Measurements from ENCODE around the gene C9.
"Not testable (repeated sequence)": the region's sequence is repeated elsewhere in the genome, so short reads cannot be mapped to it uniquely, and the experiment has no call there.

C9 gene

DNA sequence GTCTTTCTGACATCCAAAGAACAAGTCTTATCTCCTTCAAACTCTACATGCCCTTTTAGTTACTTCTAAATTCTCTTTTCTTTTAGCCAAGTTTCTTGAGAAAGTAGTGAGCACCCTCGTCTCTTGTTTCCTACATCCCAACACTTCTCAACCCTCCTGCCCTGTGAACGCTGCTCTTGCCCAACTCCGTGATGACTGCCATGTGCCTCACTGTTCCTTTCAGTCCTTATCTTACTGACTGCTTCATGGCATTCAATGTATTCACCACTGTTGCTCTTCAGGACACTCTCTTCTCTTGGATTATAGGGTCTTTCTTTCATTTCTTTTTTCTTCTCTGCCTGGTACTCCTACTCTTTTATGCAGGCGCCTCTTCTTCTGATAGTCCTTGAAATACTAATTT, 14.8 kb downstream of the C9 start:
- Mint-ChIP-seq H3K27me3 (ENCODE audit: low read depth) (no peaks in the 10 kb centered on the region), H3K27ac (no peak overlapping the region), H3K36me3 (ENCODE audit: low read depth) (no peaks in the 10 kb centered on the region), H3K9me3 (peaks cover 24% of the 10 kb centered on the region), H3K4me1 (peaks cover 11% of the 10 kb centered on the region), H3K4me3 (no peak overlapping the region)
- TF ChIP-seq, protein P1, sequence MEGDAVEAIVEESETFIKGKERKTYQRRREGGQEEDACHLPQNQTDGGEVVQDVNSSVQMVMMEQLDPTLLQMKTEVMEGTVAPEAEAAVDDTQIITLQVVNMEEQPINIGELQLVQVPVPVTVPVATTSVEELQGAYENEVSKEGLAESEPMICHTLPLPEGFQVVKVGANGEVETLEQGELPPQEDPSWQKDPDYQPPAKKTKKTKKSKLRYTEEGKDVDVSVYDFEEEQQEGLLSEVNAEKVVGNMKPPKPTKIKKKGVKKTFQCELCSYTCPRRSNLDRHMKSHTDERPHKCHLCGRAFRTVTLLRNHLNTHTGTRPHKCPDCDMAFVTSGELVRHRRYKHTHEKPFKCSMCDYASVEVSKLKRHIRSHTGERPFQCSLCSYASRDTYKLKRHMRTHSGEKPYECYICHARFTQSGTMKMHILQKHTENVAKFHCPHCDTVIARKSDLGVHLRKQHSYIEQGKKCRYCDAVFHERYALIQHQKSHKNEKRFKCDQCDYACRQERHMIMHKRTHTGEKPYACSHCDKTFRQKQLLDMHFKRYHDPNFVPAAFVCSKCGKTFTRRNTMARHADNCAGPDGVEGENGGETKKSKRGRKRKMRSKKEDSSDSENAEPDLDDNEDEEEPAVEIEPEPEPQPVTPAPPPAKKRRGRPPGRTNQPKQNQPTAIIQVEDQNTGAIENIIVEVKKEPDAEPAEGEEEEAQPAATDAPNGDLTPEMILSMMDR (IDR thresholded peaks at IDR 0.05; ENCODE audit: unreplicated experiment in 3 of 3), result no peak

DNA sequence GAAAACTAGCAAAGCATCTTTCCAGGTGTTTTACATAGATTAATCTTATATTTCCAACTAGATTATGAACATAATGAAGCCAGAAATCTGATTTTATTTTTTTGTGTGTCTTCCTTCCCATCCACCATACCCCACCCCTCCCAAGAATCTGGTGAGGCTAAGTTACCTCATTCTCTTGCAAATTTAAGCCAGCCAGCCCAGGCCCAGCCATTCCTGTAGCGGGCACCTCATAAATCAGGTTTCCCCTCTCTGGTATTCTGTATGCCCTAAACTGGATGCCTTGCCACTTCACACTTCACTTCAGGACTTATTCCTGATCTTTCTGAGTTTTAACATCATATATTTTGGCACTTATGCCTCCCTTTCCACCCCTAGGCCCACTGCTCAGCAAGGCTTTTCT, 21.8 kb downstream of the C9 start:
- Mint-ChIP-seq H3K9me3 (peaks cover 6% of the 10 kb centered on the region), H3K4me3 (no peak overlapping the region), H3K36me3 (ENCODE audit: low read depth) (no peaks in the 10 kb centered on the region), H3K27me3 (ENCODE audit: low read depth) (peaks cover 3% of the 10 kb centered on the region), H3K4me1 (no peaks in the 10 kb centered on the region), H3K27ac (no peak overlapping the region)
- TF ChIP-seq, protein P1 (IDR thresholded peaks at IDR 0.05; ENCODE audit: unreplicated experiment in 3 of 3), result no peak

DNA sequence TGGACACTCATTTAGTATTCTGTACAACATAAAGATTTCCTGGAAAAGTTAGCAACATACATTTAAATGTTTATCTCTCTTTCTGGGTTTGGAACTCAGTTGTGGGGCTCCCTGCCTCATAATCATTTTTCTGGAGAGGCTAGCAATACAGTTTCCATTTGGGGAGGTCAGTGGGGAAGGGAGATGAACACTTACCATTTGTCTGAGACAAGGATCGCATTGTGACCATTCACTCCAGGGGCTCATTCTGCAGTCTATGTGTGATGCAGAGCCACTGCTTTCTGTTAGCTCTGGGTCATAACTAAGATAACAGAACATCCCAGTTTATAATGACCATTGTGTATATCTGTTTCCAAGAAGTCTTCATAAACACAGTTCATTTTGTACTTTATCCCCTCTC, 22.4 kb downstream of the C9 start:
- Mint-ChIP-seq H3K4me3 (no peak overlapping the region), H3K27ac (no peak overlapping the region), H3K27me3 (ENCODE audit: low read depth) (peaks cover 3% of the 10 kb centered on the region), H3K4me1 (peaks cover 5% of the 10 kb centered on the region), H3K36me3 (ENCODE audit: low read depth) (no peaks in the 10 kb centered on the region), H3K9me3 (peaks cover 6% of the 10 kb centered on the region)
- TF ChIP-seq, protein P1 (IDR thresholded peaks at IDR 0.05; ENCODE audit: unreplicated experiment in 3 of 3), result no peak

DNA sequence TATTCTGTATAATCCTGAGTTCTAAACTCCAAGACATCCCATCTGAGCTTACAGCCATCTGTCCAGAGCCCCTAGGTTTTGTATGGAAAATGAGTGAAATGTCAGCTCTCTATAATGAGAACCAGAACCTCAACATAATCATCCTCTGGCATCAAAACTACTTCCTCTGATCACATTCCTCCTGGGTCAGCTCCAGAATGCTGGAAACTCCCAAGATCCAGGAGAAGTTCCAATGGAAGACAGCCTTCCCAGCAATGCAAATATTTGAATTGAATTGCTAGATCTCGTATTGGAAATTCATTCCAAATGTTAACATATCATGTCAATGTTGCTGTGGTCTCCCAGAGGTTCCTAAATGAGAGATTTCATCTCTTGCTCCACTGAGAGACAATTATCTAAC, 23.8 kb downstream of the C9 start:
- no peaks in the 10 kb centered on the region for H3K36me3 Mint-ChIP-seq (ENCODE audit: low read depth)
- TF ChIP-seq, protein P1 (IDR thresholded peaks at IDR 0.05; ENCODE audit: unreplicated experiment in 3 of 3), result no peak
- peaks cover 3% of the 10 kb centered on the region for H3K27me3 Mint-ChIP-seq (ENCODE audit: low read depth)
- peaks cover 3% of the 10 kb centered on the region for H3K9me3 Mint-ChIP-seq
- H3K4me1 Mint-ChIP-seq, result peaks cover 6% of the 10 kb centered on the region
- H3K4me3 Mint-ChIP-seq, result no peak overlapping the region
- H3K27ac Mint-ChIP-seq, result no peak overlapping the region

DNA sequence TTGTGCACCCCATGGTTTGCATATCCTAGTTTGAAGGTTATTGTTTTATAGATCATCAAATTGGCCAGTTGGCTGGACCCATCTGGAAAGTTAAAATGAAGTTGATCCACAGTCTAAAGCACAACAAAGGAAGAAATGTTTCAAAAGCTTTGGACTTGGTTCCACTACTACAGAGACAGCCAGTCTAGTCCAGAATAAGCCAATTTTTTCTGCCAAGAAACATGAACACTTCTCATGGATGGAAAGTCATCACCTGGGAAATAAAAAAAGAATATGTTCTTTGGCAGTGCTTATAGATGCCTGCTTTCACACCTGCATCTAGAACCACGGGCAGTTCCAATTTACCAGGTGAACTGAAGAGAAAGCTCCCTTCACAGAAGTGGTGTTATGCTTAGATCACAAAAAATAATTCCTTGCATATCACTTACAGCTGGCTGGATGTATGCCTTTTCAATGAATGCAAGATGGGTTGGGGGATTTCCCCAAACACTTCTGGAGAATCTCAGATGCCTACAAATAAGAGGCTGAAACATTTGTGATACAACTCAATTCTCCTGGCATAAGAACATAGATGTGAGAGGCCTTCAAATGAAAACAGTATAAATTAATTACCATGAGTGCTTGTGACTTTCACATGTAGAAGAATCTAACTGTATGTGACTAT, 26.9 kb downstream of the C9 start:
- H3K4me1 Mint-ChIP-seq, result peaks cover 10% of the 10 kb centered on the region
- H3K27me3 Mint-ChIP-seq (ENCODE audit: low read depth), result peaks cover 3% of the 10 kb centered on the region
- TF ChIP-seq, protein P1 (IDR thresholded peaks at IDR 0.05; ENCODE audit: unreplicated experiment in 3 of 3), result no peak
- H3K9me3 Mint-ChIP-seq, result peaks cover 4% of the 10 kb centered on the region
- peak overlapping the region in 1 of 3 experiments; percentile 23 for H3K27ac Mint-ChIP-seq
- H3K4me3 Mint-ChIP-seq, result no peak overlapping the region
- no peaks in the 10 kb centered on the region for H3K36me3 Mint-ChIP-seq (ENCODE audit: low read depth)

DNA sequence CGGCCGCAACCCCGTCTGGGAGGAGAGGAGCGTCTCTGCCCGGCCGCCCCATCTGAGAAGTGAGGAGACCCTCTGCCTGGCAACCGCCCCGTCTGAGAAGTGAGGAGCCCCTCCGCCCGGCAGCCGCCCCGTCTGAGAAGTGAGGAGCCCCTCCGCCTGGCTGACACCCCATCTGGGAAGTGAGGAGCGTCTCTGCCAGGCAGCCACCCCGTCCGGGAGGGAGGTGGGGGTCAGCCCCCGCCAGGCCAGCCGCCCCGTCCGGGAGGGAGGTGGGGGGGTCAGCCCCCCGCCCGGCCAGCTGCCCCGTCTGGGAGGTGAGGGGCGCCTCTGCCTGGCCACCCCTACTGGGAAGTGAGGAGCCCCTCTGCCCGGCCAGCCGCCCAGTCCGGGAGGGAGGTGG, 30.0 kb downstream of the C9 start:
- H3K27ac Mint-ChIP-seq, result not testable (repeated sequence)

More for the DNA sequence above, 30.0 kb downstream of the C9 start:
- not testable (repeated sequence) for H3K4me3 Mint-ChIP-seq; H3K27me3 Mint-ChIP-seq (ENCODE audit: low read depth); H3K9me3 Mint-ChIP-seq; H3K36me3 Mint-ChIP-seq (ENCODE audit: low read depth)
- H3K4me1 Mint-ChIP-seq, result peaks cover 10% of the 10 kb centered on the region
